K562 treated with DMSO at 1 percent for 24 hours (cell line): Measurements from ENCODE around the gene TMEM214. TPM values are rescaled to one million over a fixed set of nuclear protein-coding genes. Genes with fewer than 3 reads are reported as not detected.

Experiments
- total RNA-seq: library from RNA; unstranded; fragments of 300-600 nt; gene quantifications from 2 replicates; pipeline ENCODE4 v1.2.3, GENCODE V29; 2022; ENCODE audit warnings: low read depth; ENCODE audit not compliant: insufficient read depth

Gene TMEM214
- 113 and 117 TPM in 2 replicates for total RNA-seq

DNA sequence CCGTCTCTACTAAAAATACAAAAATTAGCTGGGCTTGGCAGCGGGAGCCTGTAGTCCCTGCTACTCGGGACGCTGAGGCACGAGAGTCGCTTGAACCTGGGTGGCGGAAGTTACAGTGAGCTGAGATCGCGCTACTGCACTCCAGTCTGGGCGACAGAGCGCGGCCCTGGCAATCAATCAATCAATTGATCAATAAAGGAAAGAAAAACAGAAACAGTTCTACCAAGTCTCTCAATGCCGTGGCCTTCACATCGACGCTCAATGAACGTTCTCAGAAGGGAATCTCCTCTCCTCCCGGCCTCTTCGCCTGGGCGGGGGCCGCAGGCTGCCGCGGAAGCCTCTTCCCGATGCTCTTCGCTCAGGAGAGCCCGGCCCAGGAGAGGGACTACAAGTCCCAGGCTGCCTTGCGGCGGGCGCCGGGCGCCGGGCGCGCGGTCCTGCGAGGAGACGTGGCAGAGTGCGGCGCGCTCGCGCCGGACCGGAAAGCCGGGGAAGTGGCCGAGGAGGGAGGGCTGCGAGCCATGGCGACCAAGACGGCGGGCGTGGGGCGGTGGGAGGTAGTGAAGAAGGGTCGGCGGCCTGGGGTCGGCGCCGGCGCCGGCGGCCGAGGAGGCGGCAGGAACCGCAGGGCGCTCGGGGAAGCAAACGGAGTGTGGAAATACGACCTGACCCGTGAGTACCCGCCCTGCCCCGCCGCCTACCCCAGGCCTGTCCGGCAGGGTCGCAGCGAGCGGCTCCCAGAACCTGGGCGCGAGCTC is at the start of gene TMEM214:
TSS of gene TMEM214 (plus strand) at position 471 of the 758 bp plus-strand sequence. CDS start at position 522, 51 bp downstream.

DNA sequence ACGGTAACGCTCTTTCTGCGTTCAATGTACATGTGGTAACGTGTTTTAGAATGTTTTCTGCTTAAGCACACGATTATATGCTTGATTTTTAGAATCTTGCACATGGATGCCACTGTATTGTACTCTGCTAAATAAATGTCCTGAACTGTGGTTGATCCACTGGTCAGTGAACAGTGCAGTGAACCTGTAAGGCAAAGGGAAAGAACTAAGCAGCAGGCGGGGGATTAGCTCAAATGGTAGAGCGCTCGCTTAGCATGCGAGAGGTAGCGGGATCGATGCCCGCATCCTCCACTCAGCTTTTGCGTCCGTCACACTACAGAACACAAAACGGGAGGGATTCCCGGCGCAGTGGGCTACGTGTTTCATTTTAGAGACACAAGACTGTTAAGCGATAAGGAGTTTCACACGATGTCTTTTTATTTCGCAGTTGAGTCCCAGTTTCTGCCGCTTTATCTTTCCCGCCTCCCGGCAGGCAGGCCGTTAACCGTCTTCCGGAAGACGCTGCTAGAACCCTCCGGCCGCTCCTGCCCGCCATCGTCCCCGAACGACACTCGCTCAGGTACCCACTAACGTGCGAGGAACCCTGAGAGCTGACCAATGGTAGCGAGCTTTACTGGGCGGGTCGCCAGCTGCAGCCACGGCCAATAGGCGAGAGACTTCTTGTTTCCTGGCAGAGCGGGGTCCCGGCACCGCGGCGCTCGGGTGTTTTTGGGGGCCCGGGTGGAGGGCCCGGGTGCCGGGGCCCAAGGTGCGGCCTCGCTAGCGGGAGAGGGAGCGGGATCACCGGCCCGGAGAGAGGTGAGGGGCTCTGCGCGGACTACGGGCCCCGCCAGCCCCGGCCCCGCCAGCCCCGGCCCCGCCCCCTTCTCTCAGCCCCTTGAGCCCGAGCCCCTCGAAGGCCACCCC is 18.5 kb downstream of the TMEM214 start, which contains the start of gene AGBL5:
TSS of gene AGBL5 (plus strand) at position 673 of the 906 bp plus-strand sequence. CDS start 1,291 bp downstream, outside the sequence.

GRCh38 chr2:27071277-27071989 is 38.7 kb downstream of the TMEM214 start, which contains the start of gene OST4:
Gene OST4 (minus strand): TSS chr2:27071654.

GRCh38 chr2:27078267-27079194 is 45.8 kb downstream of the TMEM214 start, which contains the start of gene EMILIN1:
Gene EMILIN1 (plus strand): TSS chr2:27078615. CDS start chr2:27079066, 451 bp downstream.

GRCh38 chr2:27086724-27087593 is 54.2 kb downstream of the TMEM214 start, which contains the start of gene KHK:
Gene KHK (plus strand): TSS chr2:27086772. CDS start chr2:27087260, 488 bp downstream.

Other genes starting within 250 kb of the TMEM214 start
- 57.5 and 67.3 TPM in 2 replicates for gene CENPA, start 246.9 kb upstream of the TMEM214 start, total RNA-seq
- not detected in 2 replicates for gene DPYSL5, start 184.8 kb upstream of the TMEM214 start, total RNA-seq
- 56.8 and 61.9 TPM in 2 replicates for gene MAPRE3, start 62.3 kb upstream of the TMEM214 start, total RNA-seq
- gene AGBL5, start 18.7 kb downstream of the TMEM214 start, total RNA-seq: 39.3 and 43.3 TPM in 2 replicates
- gene OST4, start 38.7 kb downstream of the TMEM214 start, total RNA-seq: 226 and 237 TPM in 2 replicates
- gene EMILIN1, start 45.6 kb downstream of the TMEM214 start, total RNA-seq: 4.9 and 5.4 TPM in 2 replicates
- 18.6 and 18.8 TPM in 2 replicates for gene KHK, start 53.8 kb downstream of the TMEM214 start, total RNA-seq
- gene CGREF1, start 86.2 kb downstream of the TMEM214 start, total RNA-seq: 0.29 and 0.39 TPM in 2 replicates
- 0.23 and 0.66 TPM in 2 replicates for gene ABHD1, start 90.8 kb downstream of the TMEM214 start, total RNA-seq
- gene PREB, start 101.7 kb downstream of the TMEM214 start, total RNA-seq: 102 and 109 TPM in 2 replicates
- not detected in 2 replicates for gene PRR30, start 106.4 kb downstream of the TMEM214 start, total RNA-seq
- not detected in 2 replicates for gene TCF23, start 116.0 kb downstream of the TMEM214 start, total RNA-seq
- 99.2 and 103 TPM in 2 replicates for gene ATRAID, start 179.1 kb downstream of the TMEM214 start, total RNA-seq
- gene SLC5A6, start 179.3 kb downstream of the TMEM214 start, total RNA-seq: 34.1 and 34.6 TPM in 2 replicates
- gene CAD, start 184.4 kb downstream of the TMEM214 start, total RNA-seq: 45.7 and 49.5 TPM in 2 replicates
- 2.3 and 2.8 TPM in 2 replicates for gene SLC30A3, start 230.1 kb downstream of the TMEM214 start, total RNA-seq
- gene DNAJC5G, start 242.5 kb downstream of the TMEM214 start, total RNA-seq: 0.30 TPM in 1 of 2 replicates, not detected in the other
- not detected in 2 replicates for gene TRIM54, start 249.5 kb downstream of the TMEM214 start, total RNA-seq